ENCODE measurements around the gene ZMAT3. TPM values are rescaled to one million over a fixed set of nuclear protein-coding genes. Genes with fewer than 3 reads are reported as not detected.
"Not testable (repeated sequence)": the region's sequence is repeated elsewhere in the genome, so short reads cannot be mapped to it uniquely, and the experiment has no call there.

The ZMAT3 gene
- total and polyA plus RNA-seq, 2 of the 8 experiments (the other 6 are each of a cell fraction or from before 2014, with no cell fraction given): 5.0 to 9.2 TPM

DNA sequence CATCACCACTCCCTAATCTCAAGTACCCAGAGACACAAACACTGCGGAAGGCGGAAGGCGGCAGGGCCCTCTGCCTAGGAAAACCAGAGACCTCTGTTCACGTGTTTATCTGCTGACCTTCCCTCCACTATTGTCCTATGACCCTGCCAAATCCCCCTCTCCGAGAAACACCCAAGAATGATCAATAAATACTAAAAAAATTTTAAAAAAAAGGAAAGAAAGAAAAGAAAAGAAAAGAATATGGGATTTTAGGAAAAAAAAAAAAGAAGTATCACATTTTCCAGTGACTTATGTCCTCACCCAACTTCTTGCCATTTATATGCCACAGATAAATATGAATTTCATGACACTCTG, 38.3 kb downstream of the ZMAT3 start:
- H2BK15ac ChIP-seq (ENCODE audit: low read length); CTCF ChIA-PET (ENCODE audit: partially characterized antibody); FAIRE-seq; POLR2A ChIA-PET (ENCODE audit: partially characterized antibody); H2BK12ac ChIP-seq (ENCODE audit: low read depth, low read length); H4K91ac ChIP-seq (replicated peaks; ENCODE audit: insufficient read length, low read length); H3K4me2 ChIP-seq (ENCODE audit: insufficient read depth in 1 of 2, low read depth in 2 of 2, low read length in 2 of 2); H3K14ac ChIP-seq (ENCODE audit: insufficient read length); H2AK5ac ChIP-seq (ENCODE audit: low read depth, low read length); H3K27me3 ChIP-seq (replicated peaks in 1 of 4; ENCODE audit: control insufficient read depth in 3 of 4, extremely low read depth in 1 of 4, insufficient read depth in 3 of 4, low read length in 3 of 4); H3K27ac ChIP-seq (ENCODE audit: low read depth, low read length); H3K23ac ChIP-seq (ENCODE audit: insufficient read length); H4K5ac ChIP-seq (ENCODE audit: insufficient read length, low read depth, low read length); H2AFZ ChIP-seq (ENCODE audit: low read length); H4K20me1 ChIP-seq (replicated peaks in 1 of 2; ENCODE audit: control insufficient read depth in 1 of 2, insufficient read depth in 2 of 2, low read length in 2 of 2); H2BK120ac ChIP-seq (replicated peaks; ENCODE audit: low read depth, low read length); H4K8ac ChIP-seq (ENCODE audit: extremely low read depth, insufficient read depth, low read length); H3K4ac ChIP-seq (replicated peaks; ENCODE audit: insufficient read length, low read depth, low read length); H3K9ac ChIP-seq (replicated peaks in 1 of 4; ENCODE audit: extremely low read depth in 1 of 4, low read depth in 3 of 4, low read length in 3 of 4); H3K79me2 ChIP-seq (ENCODE audit: control insufficient read depth in 1 of 2, insufficient read depth in 2 of 2, low read length in 2 of 2); H3K56ac ChIP-seq (replicated peaks; ENCODE audit: insufficient read length, low read depth, low read length); H3K4me1 ChIP-seq (replicated peaks in 1 of 4; ENCODE audit: control insufficient read depth in 3 of 4, insufficient read depth in 4 of 4, low read length in 3 of 4); H2BK20ac ChIP-seq (ENCODE audit: low read length); H3K79me1 ChIP-seq (ENCODE audit: low read depth, low read length); H3K4me3 ChIP-seq (ENCODE audit: extremely low read depth in 1 of 4, insufficient read depth in 2 of 4, low read depth in 3 of 4, low read length in 4 of 4); H3K36me3 ChIP-seq (ENCODE audit: control insufficient read depth in 2 of 4, insufficient read depth in 4 of 4, low read length in 3 of 4); DNase-seq (ENCODE audit: low read depth in 1 of 2, low spot score in 2 of 2); H3K18ac ChIP-seq (ENCODE audit: extremely low read depth, low read length); H3K23me2 ChIP-seq (ENCODE audit: low read depth, low read length); H2BK5ac ChIP-seq (ENCODE audit: low read depth, low read length): not testable (repeated sequence)
- peaks cover 0 to 13% of the 10 kb centered on the region in 2 experiments; a peak in 1 of 4 replicates for H3K9me3 ChIP-seq (ENCODE audit: insufficient read depth in 2 of 2, low read depth in 1 of 2, low read length in 1 of 2)
- 73% methylated on average over 5 of the region's 5 CpGs; no CpG with 5 or more reads in 1 of the 2 experiments for WGBS, 2 experiments (ENCODE audit: extremely low coverage in 1 of 2, insufficient coverage in 1 of 2, insufficient read length in 1 of 2, insufficient replicate concordance in 2 of 2, low coverage in 1 of 2, low lambda C conversion rate in 2 of 2, missing lambda C conversion rate in 1 of 2)

DNA sequence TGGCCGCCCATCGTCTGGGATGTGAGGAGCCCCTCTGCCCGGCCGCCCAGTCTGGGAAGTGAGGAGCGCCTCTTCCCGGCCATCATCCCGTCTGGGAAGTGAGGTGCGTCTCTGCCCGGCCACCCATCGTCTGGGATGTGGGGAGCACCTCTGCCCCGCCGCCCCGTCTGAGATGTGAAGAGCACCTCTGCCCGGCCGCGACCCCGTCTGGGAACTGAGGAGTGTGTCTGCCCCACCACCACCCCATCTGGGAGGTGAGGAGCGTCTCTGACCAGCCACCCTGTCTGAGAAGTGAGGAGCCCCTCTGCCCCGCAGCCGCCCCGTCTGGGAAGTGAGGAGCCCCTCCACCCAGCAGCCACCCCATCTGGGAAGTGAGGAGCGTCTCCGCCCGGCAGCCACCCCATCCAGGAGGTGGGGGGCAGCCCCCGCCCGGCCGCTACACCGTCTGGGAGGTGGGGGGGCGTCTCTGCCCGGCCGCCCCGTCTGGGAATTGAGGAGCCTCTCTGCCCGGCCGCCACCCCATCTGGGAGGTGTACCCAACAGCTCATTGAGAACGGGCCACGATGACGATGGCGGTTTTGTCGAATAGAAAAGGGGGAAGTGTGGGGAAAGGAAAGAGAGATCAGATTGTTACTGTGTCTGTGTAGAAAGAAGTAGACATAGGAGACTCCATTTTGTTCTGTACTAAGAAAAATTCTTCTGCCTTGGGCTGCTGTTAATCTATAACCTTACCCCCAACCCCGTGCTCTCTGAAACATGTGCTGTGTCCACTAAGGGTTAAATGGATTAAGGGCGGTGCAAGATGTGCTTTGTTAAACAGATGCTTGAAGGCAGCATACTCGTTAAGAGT, 38.9 kb downstream of the ZMAT3 start:
- H3K27ac ChIP-seq (ENCODE audit: low read depth, low read length); H3K79me1 ChIP-seq (ENCODE audit: low read depth, low read length); H2BK15ac ChIP-seq (ENCODE audit: low read length); H4K8ac ChIP-seq (ENCODE audit: extremely low read depth, insufficient read depth, low read length); POLR2A ChIA-PET (ENCODE audit: partially characterized antibody); H3K4me2 ChIP-seq (ENCODE audit: insufficient read depth in 1 of 2, low read depth in 2 of 2, low read length in 2 of 2); H3K56ac ChIP-seq (replicated peaks; ENCODE audit: insufficient read length, low read depth, low read length); H3K14ac ChIP-seq (ENCODE audit: insufficient read length); H3K18ac ChIP-seq (ENCODE audit: extremely low read depth, low read length); H2BK5ac ChIP-seq (ENCODE audit: low read depth, low read length); H2AK5ac ChIP-seq (ENCODE audit: low read depth, low read length); H3K36me3 ChIP-seq (ENCODE audit: control insufficient read depth in 2 of 4, insufficient read depth in 4 of 4, low read length in 3 of 4); DNase-seq (ENCODE audit: low read depth in 1 of 2, low spot score in 2 of 2); H2AFZ ChIP-seq (ENCODE audit: low read length); H2BK120ac ChIP-seq (replicated peaks; ENCODE audit: low read depth, low read length); CTCF ChIA-PET (ENCODE audit: partially characterized antibody); H3K23ac ChIP-seq (ENCODE audit: insufficient read length); H2BK12ac ChIP-seq (ENCODE audit: low read depth, low read length); H4K20me1 ChIP-seq (replicated peaks in 1 of 2; ENCODE audit: control insufficient read depth in 1 of 2, insufficient read depth in 2 of 2, low read length in 2 of 2); H2BK20ac ChIP-seq (ENCODE audit: low read length); H3K23me2 ChIP-seq (ENCODE audit: low read depth, low read length); H3K9ac ChIP-seq (replicated peaks in 1 of 4; ENCODE audit: extremely low read depth in 1 of 4, low read depth in 3 of 4, low read length in 3 of 4); H3K4me1 ChIP-seq (replicated peaks in 1 of 4; ENCODE audit: control insufficient read depth in 3 of 4, insufficient read depth in 4 of 4, low read length in 3 of 4); FAIRE-seq; H3K79me2 ChIP-seq (ENCODE audit: control insufficient read depth in 1 of 2, insufficient read depth in 2 of 2, low read length in 2 of 2); H3K27me3 ChIP-seq (replicated peaks in 1 of 4; ENCODE audit: control insufficient read depth in 3 of 4, extremely low read depth in 1 of 4, insufficient read depth in 3 of 4, low read length in 3 of 4); H3K4ac ChIP-seq (replicated peaks; ENCODE audit: insufficient read length, low read depth, low read length); H3K4me3 ChIP-seq (ENCODE audit: extremely low read depth in 1 of 4, insufficient read depth in 2 of 4, low read depth in 3 of 4, low read length in 4 of 4); H4K91ac ChIP-seq (replicated peaks; ENCODE audit: insufficient read length, low read length); H4K5ac ChIP-seq (ENCODE audit: insufficient read length, low read depth, low read length): not testable (repeated sequence)
- WGBS, 2 experiments (ENCODE audit: extremely low coverage in 1 of 2, insufficient coverage in 1 of 2, insufficient read length in 1 of 2, insufficient replicate concordance in 2 of 2, low coverage in 1 of 2, low lambda C conversion rate in 2 of 2, missing lambda C conversion rate in 1 of 2): 96% methylated on average over 18 of the region's 42 CpGs; no CpG with 5 or more reads in 1 of the 2 experiments
- peaks cover 0 to 13% of the 10 kb centered on the region in 2 experiments; a peak in 1 of 4 replicates for H3K9me3 ChIP-seq (ENCODE audit: insufficient read depth in 2 of 2, low read depth in 1 of 2, low read length in 1 of 2)
